H1 (cell line): ENCODE results near the gene NKAIN2. TPM values are rescaled to one million over a fixed set of nuclear protein-coding genes. Genes with fewer than 3 reads are reported as not detected.

Source experiments
- CHD7 ChIP-seq: fragments of 300-600 bp; sonication (generic); IDR thresholded peaks from 2 replicates; pipeline ENCODE4 v1.7.1; 2012; ENCODE audit warnings: low read length, moderate library complexity, mild to moderate bottlenecking, inconsistent platforms; ENCODE audit not compliant: insufficient replicate concordance
- EGR1 ChIP-seq: IDR thresholded peaks from 2 replicates; pipeline ENCODE4 v1.6.1; 2011; ENCODE audit warnings: low read depth, low read length, borderline replicate concordance
- EZH2 ChIP-seq: fragments of 200-600 bp; sonication (generic); IDR thresholded peaks from 2 replicates; pipeline ENCODE4 v1.7.1; 2012; ENCODE audit warnings: low read depth, mild to moderate bottlenecking, moderate library complexity, low read length, inconsistent platforms; ENCODE audit not compliant: severe bottlenecking
- RBBP5 ChIP-seq: IDR thresholded peaks from 2 replicates; pipeline ENCODE4 v1.7.1; 2012; ENCODE audit warnings: low read depth, mild to moderate bottlenecking, inconsistent platforms, low read length, moderate library complexity, borderline replicate concordance
- polyA plus RNA-seq, 7 experiments: library from polyadenylated mRNA; depleted of rRNA in 3 of 7; stranded (reverse) in 5 of 7; unstranded in 2 of 7; fragments of >200 nt in 5 of 7; fragments of 200-250 nt in 2 of 7; gene quantifications; 1 replicate in 5 of 7; 2 replicates in 1 of 7; 4 replicates in 1 of 7; pipeline versions ENCODE4 v1.2.1 to v1.2.3, GENCODE V29; 2011 to 2013; ENCODE audit warnings: missing spikeins in 2 of 7, mixed read lengths in 2 of 7
- total RNA-seq: library from RNA; stranded (reverse); fragmentation: NEBNext Ultra II Directional; extraction: Animal tissue kit (Norgen Biotek cat#: 25700); gene quantifications from 2 replicates; pipeline ENCODE4 v1.2.1, GENCODE V29; 2021

Gene NKAIN2
- total and polyA plus RNA-seq, 2 of the 8 experiments (the other 6 are each of a cell fraction or from before 2014, with no cell fraction given) = 0.20 to 0.34 TPM

GRCh38 chr6:124854338-124854922 lies 1050.8 kb downstream of the NKAIN2 start (continued):
- TF ChIP-seq CHD7 = no peak
- no peak for TF ChIP-seq EZH2
- no peak for TF ChIP-seq RBBP5
- no peak for TF ChIP-seq EGR1
